H1 (cell line): ENCODE results near the gene MCMBP. TPM values are rescaled to one million over a fixed set of nuclear protein-coding genes. Genes with fewer than 3 reads are reported as not detected.

Source experiments
- CTCF ChIA-PET: fragments of 300-600 bp; sonication (Branson Sonifier 250); formaldehyde crosslinking; loops from one replicate; lab custom pipeline; 2021; ENCODE audit not compliant: partially characterized antibody; lab: Charles Lee
- POLR2A ChIA-PET: fragments of 300-600 bp; sonication (Branson Sonifier 250); formaldehyde crosslinking; loops from one replicate; lab custom pipeline; 2021; ENCODE audit warnings: inconsistent platforms; ENCODE audit not compliant: partially characterized antibody; lab: Charles Lee
- DNase-seq, 2 experiments: peaks; one replicate each; pipeline versions ENCODE4 v3.0.0 to v3.0.0-alpha.2; 2010 to 2022; ENCODE audit warnings: low spot score in 2 of 2, low read depth in 1 of 2, mixed read lengths in 1 of 2
- FAIRE-seq: peaks from 2 replicates; lab custom pipeline; 2011; peaks lifted over from hg19 to GRCh38; lab: Jason Lieb, UNC
- H2AFZ ChIP-seq: 2 replicates; pipeline ENCODE4 v1.8.1; 2012; ENCODE audit warnings: low read length, inconsistent platforms
- H2AK5ac ChIP-seq: 2 replicates; pipeline ENCODE4 v1.6.1; 2013; ENCODE audit warnings: low read depth, low read length
- H2BK120ac ChIP-seq: replicated peaks from 2 replicates; pipeline ENCODE3; 2013; ENCODE audit warnings: low read depth, low read length, inconsistent platforms
- H2BK12ac ChIP-seq: 2 replicates; pipeline ENCODE4 v1.6.1; 2013; ENCODE audit warnings: low read depth, low read length
- H2BK15ac ChIP-seq: 2 replicates; pipeline ENCODE4 v1.6.1; 2013; ENCODE audit warnings: low read length
- H2BK20ac ChIP-seq: 2 replicates; pipeline ENCODE4 v1.6.1; 2013; ENCODE audit warnings: low read length
- H2BK5ac ChIP-seq: 2 replicates; pipeline ENCODE4 v1.6.1; 2013; ENCODE audit warnings: low read depth, low read length
- H3K14ac ChIP-seq: 2 replicates; pipeline ENCODE4 v1.6.1; 2013; ENCODE audit warnings: inconsistent platforms; ENCODE audit not compliant: insufficient read length
- H3K18ac ChIP-seq: 2 replicates; pipeline ENCODE4 v1.6.1; 2013; ENCODE audit warnings: low read length; ENCODE audit errors: extremely low read depth
- H3K23ac ChIP-seq: 2 replicates; pipeline ENCODE4 v1.6.1; 2013; ENCODE audit warnings: inconsistent platforms; ENCODE audit not compliant: insufficient read length
- H3K23me2 ChIP-seq: 2 replicates; pipeline ENCODE4 v1.6.1; 2013; ENCODE audit warnings: low read depth, low read length
- H3K27ac ChIP-seq: 2 replicates; pipeline ENCODE4 v1.6.1; 2011; ENCODE audit warnings: low read depth, low read length, inconsistent platforms
- H3K27me3 ChIP-seq, 4 experiments: replicated peaks in 1 of 4; 1 replicate in 1 of 4; 2 replicates in 3 of 4; pipeline versions ENCODE4 v1.6.1 to v1.8.1; 2011 to 2013; ENCODE audit warnings: low read length in 3 of 4, mild to moderate bottlenecking in 3 of 4, inconsistent platforms in 2 of 4, mixed read lengths in 2 of 4, moderate library complexity in 1 of 4; ENCODE audit not compliant: control insufficient read depth in 3 of 4, insufficient read depth in 3 of 4; ENCODE audit errors: extremely low read depth in 1 of 4
- H3K36me3 ChIP-seq, 4 experiments: 2 replicates each; pipeline versions ENCODE4 v1.6.1 to v1.8.1; 2011 to 2013; ENCODE audit warnings: mild to moderate bottlenecking in 4 of 4, low read length in 3 of 4, moderate library complexity in 2 of 4, control low read depth in 1 of 4, inconsistent platforms in 1 of 4; ENCODE audit not compliant: insufficient read depth in 4 of 4, control insufficient read depth in 2 of 4
- H3K4ac ChIP-seq: replicated peaks from 2 replicates; pipeline ENCODE3; 2013; ENCODE audit warnings: low read length, low read depth, mixed read lengths, inconsistent platforms; ENCODE audit not compliant: insufficient read length
- H3K4me1 ChIP-seq, 4 experiments: replicated peaks in 1 of 4; 1 replicate in 1 of 4; 2 replicates in 3 of 4; pipeline versions ENCODE4 v1.6.1 to v1.8.1; 2011 to 2013; ENCODE audit warnings: low read length in 3 of 4, inconsistent platforms in 2 of 4, mixed read lengths in 1 of 4; ENCODE audit not compliant: insufficient read depth in 4 of 4, control insufficient read depth in 3 of 4
- H3K4me2 ChIP-seq, 2 experiments: 2 replicates each; pipeline versions ENCODE4 v1.6.1 to v1.8.1; 2011 to 2013; ENCODE audit warnings: low read depth in 2 of 2, low read length in 2 of 2, control low read depth in 1 of 2, inconsistent platforms in 1 of 2, mild to moderate bottlenecking in 1 of 2; ENCODE audit not compliant: insufficient read depth in 1 of 2
- H3K4me3 ChIP-seq, 4 experiments: fragments of 200-600, 300-600 bp in 1 of 4; sonication (generic), shearing (Covaris generic), sonication (Bioruptor Twin) in 1 of 4; 2 replicates each; pipeline versions ENCODE4 v1.5.1 to v1.8.1; 2011 to 2016; ENCODE audit warnings: low read length in 4 of 4, low read depth in 3 of 4, control low read depth in 2 of 4, inconsistent platforms in 2 of 4, mild to moderate bottlenecking in 2 of 4, mixed read lengths in 1 of 4, moderate library complexity in 1 of 4; ENCODE audit not compliant: insufficient read depth in 2 of 4; ENCODE audit errors: extremely low read depth in 1 of 4
- H3K56ac ChIP-seq: replicated peaks from 2 replicates; pipeline ENCODE3; 2013; ENCODE audit warnings: low read depth, mild to moderate bottlenecking, mixed read lengths, low read length, inconsistent platforms; ENCODE audit not compliant: insufficient read length
- H3K79me1 ChIP-seq: 2 replicates; pipeline ENCODE4 v1.6.1; 2013; ENCODE audit warnings: low read depth, low read length, control low read depth
- H3K79me2 ChIP-seq, 2 experiments: 2 replicates each; pipeline versions ENCODE4 v1.6.1 to v1.8.1; 2012 to 2013; ENCODE audit warnings: low read length in 2 of 2, mild to moderate bottlenecking in 2 of 2, inconsistent platforms in 1 of 2; ENCODE audit not compliant: insufficient read depth in 2 of 2, control insufficient read depth in 1 of 2
- H3K9ac ChIP-seq, 4 experiments: replicated peaks in 1 of 4; 1 replicate in 1 of 4; 2 replicates in 3 of 4; pipeline versions ENCODE4 v1.6.1 to v1.8.1; 2011 to 2013; ENCODE audit warnings: low read depth in 3 of 4, low read length in 3 of 4, control low read depth in 2 of 4, mild to moderate bottlenecking in 2 of 4, moderate library complexity in 2 of 4, inconsistent platforms in 1 of 4; ENCODE audit errors: extremely low read depth in 1 of 4
- H3K9me3 ChIP-seq, 2 experiments: 2 replicates each; pipeline versions ENCODE4 v1.6.1 to v1.8.1; 2012 to 2013; ENCODE audit warnings: mild to moderate bottlenecking in 2 of 2, moderate library complexity in 2 of 2, control low read depth in 1 of 2, inconsistent platforms in 1 of 2, low read depth in 1 of 2, low read length in 1 of 2, mixed read lengths in 1 of 2; ENCODE audit not compliant: insufficient read depth in 2 of 2
- H4K20me1 ChIP-seq, 2 experiments: replicated peaks in 1 of 2; 2 replicates each; pipeline versions ENCODE3 to v1.8.1; 2011 to 2013; ENCODE audit warnings: inconsistent platforms in 2 of 2, low read length in 2 of 2, mild to moderate bottlenecking in 1 of 2; ENCODE audit not compliant: insufficient read depth in 2 of 2, control insufficient read depth in 1 of 2
- H4K5ac ChIP-seq: 2 replicates; pipeline ENCODE4 v1.6.1; 2013; ENCODE audit warnings: low read length, low read depth, mixed read lengths, inconsistent platforms; ENCODE audit not compliant: insufficient read length
- H4K8ac ChIP-seq: 2 replicates; pipeline ENCODE4 v1.8.0; 2013; ENCODE audit warnings: mild to moderate bottlenecking, moderate library complexity, low read length, inconsistent platforms; ENCODE audit not compliant: insufficient read depth; ENCODE audit errors: extremely low read depth
- H4K91ac ChIP-seq: replicated peaks from 2 replicates; pipeline ENCODE3; 2013; ENCODE audit warnings: low read length, mixed read lengths, inconsistent platforms; ENCODE audit not compliant: insufficient read length
- CEBPB ChIP-seq: IDR thresholded peaks from 2 replicates; pipeline ENCODE4 v1.6.1; 2012; ENCODE audit warnings: low read depth, low read length
- CHD1 ChIP-seq: IDR thresholded peaks from 2 replicates; pipeline ENCODE4 v1.6.1; 2012; ENCODE audit warnings: low read depth, low read length, improper control_type of control experiment
- CREB1 ChIP-seq: IDR thresholded peaks from 2 replicates; pipeline ENCODE4 v1.6.1; 2012; ENCODE audit warnings: inconsistent platforms
- CTBP2 ChIP-seq: IDR thresholded peaks from 2 replicates; pipeline ENCODE4 v1.7.0; 2011; ENCODE audit warnings: borderline replicate concordance, mild to moderate bottlenecking, moderate library complexity, mixed read lengths, low read length; ENCODE audit not compliant: insufficient read depth, insufficient read length
- CTCF ChIP-seq, 3 experiments: IDR thresholded peaks; 1 replicate in 2 of 3; 2 replicates in 1 of 3; pipeline versions ENCODE4 v1.5.1 to v1.6.1; 2011; ENCODE audit warnings: low read length in 3 of 3, mild to moderate bottlenecking in 3 of 3, inconsistent platforms in 2 of 3, low read depth in 1 of 3, moderate library complexity in 1 of 3; ENCODE audit not compliant: insufficient read depth in 1 of 3; ENCODE audit errors: control extremely low read depth in 1 of 3
- SAP30 ChIP-seq: fragments of 300-600 bp; sonication (generic); IDR thresholded peaks from 2 replicates; pipeline ENCODE4 v1.7.1; 2012; ENCODE audit warnings: low read length, moderate library complexity, mild to moderate bottlenecking, inconsistent platforms; ENCODE audit not compliant: insufficient read depth, insufficient replicate concordance
- SIN3A ChIP-seq, 2 experiments: IDR thresholded peaks in 1 of 2; conservative IDR thresholded peaks in 1 of 2; 2 replicates each; pipeline ENCODE4 v1.6.1; 2011 to 2012; ENCODE audit warnings: low read length in 2 of 2, improper control_type of control experiment in 1 of 2, low read depth in 1 of 2, mild to moderate bottlenecking in 1 of 2
- WGBS, 2 experiments: shearing (Covaris generic) in 1 of 2; methylation state at CpG; one replicate each; pipeline versions ENCODE4 v1.1.6 to v1.1.7; 2013 to 2015; ENCODE audit warnings: low lambda C conversion rate in 2 of 2, mixed read lengths in 2 of 2, inconsistent platforms in 1 of 2, low coverage in 1 of 2, missing lambda C conversion rate in 1 of 2; ENCODE audit not compliant: insufficient replicate concordance in 2 of 2, insufficient coverage in 1 of 2, insufficient read length in 1 of 2; ENCODE audit errors: extremely low coverage in 1 of 2, missing lambda C conversion rate in 1 of 2; 5-methylcytosine and 5-hydroxymethylcytosine counted together
- polyA plus RNA-seq, 7 experiments: library from polyadenylated mRNA; depleted of rRNA in 3 of 7; stranded (reverse) in 5 of 7; unstranded in 2 of 7; fragments of >200 nt in 5 of 7; fragments of 200-250 nt in 2 of 7; gene quantifications; 1 replicate in 5 of 7; 2 replicates in 1 of 7; 4 replicates in 1 of 7; pipeline versions ENCODE4 v1.2.1 to v1.2.3, GENCODE V29; 2011 to 2013; ENCODE audit warnings: missing spikeins in 2 of 7, mixed read lengths in 2 of 7
- total RNA-seq: library from RNA; stranded (reverse); fragmentation: NEBNext Ultra II Directional; extraction: Animal tissue kit (Norgen Biotek cat#: 25700); gene quantifications from 2 replicates; pipeline ENCODE4 v1.2.1, GENCODE V29; 2021

Gene MCMBP
- total and polyA plus RNA-seq, 2 of the 8 experiments (the other 6 are each of a cell fraction or from before 2014, with no cell fraction given), result 67.3 to 81.7 TPM

GRCh38 chr10:119783665-119784027, 89.0 kb downstream of the MCMBP start:
- H3K4me3 ChIP-seq, result no peak overlapping the region
- no peak overlapping the region for H3K14ac ChIP-seq
- FAIRE-seq (no peak), DNase-seq (no peak)
- ChIA-PET POLR2A (no interaction called here), CTCF (interaction anchor here (0.9 to 1.3 kb wide), 2 partner anchors 13 to 33 kb away, joined by 3 read pairs; no protein-coding TSS in a partner anchor)
- H2BK120ac ChIP-seq, result no peak overlapping the region
- H4K20me1 ChIP-seq, result no peaks in the 10 kb centered on the region
- no peaks in the 10 kb centered on the region for H3K36me3 ChIP-seq
- no peak overlapping the region for H3K4ac ChIP-seq
- H4K5ac ChIP-seq, result no peak overlapping the region
- H3K27ac ChIP-seq, result no peak overlapping the region
- no peak overlapping the region for H2AK5ac ChIP-seq
- H3K23ac ChIP-seq, result no peak overlapping the region
- no peaks in the 10 kb centered on the region for H3K27me3 ChIP-seq
- no peaks in the 10 kb centered on the region for H3K23me2 ChIP-seq
- H3K79me2 ChIP-seq, result no peaks in the 10 kb centered on the region
- no peak overlapping the region for H2BK5ac ChIP-seq
- 87% methylated on average over 7 of the region's 7 CpGs; no CpG with 5 or more reads in 1 of the 2 experiments for WGBS, 2 experiments
- no peak overlapping the region for H4K8ac ChIP-seq
- no peaks in the 10 kb centered on the region for H3K79me1 ChIP-seq
- no peak overlapping the region for H3K56ac ChIP-seq
- H4K91ac ChIP-seq, result no peak overlapping the region
- peaks cover 0 to 8% (median 5%) of the 10 kb centered on the region in 4 experiments for H3K4me1 ChIP-seq
- H3K9ac ChIP-seq, result no peak overlapping the region
- no peaks in the 10 kb centered on the region for H3K9me3 ChIP-seq
- no peak overlapping the region for H2BK15ac ChIP-seq
- H3K4me2 ChIP-seq, result no peak overlapping the region
- no peak overlapping the region for H2BK20ac ChIP-seq
- H2BK12ac ChIP-seq, result no peak overlapping the region
- no peak overlapping the region for H2AFZ ChIP-seq
- H3K18ac ChIP-seq, result no peak overlapping the region
- no peak for TF ChIP-seq CTBP2
- no peak for TF ChIP-seq CTCF (IDR thresholded peaks at IDR 0.05; ENCODE audit: control extremely low read depth in 1 of 3, insufficient read depth in 1 of 3, low read depth in 1 of 3, low read length in 3 of 3)
- TF ChIP-seq SIN3A (conservative IDR thresholded peaks at IDR 0.05 in 1 of 2, IDR thresholded peaks at IDR 0.05 in 1 of 2; ENCODE audit: low read depth in 1 of 2, low read length in 2 of 2), result no peak
- no peak for TF ChIP-seq SAP30
- TF ChIP-seq CEBPB, result no peak
- no peak for TF ChIP-seq CHD1
- no peak for TF ChIP-seq CREB1
